ENCODE measurements around the gene SEL1L.

DNA sequence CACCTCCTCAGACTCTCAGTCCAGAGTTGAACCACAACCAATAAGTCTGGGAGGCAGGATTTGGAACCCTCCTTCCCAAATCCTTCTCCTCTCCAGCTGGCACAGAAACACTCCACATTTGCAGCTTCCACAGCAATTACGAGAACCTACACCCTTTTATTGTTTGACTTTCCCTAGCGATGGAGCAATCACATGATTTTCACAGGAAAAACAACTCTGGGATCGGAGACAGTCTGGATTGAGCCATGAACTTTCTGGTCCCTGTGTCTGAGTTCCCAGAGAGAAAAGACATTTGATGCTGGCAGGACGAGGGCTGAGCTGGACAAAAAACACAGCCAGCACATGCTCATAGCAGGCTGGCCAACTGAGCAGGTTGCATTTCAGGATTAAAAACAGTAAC lies 84.5 kb downstream of the SEL1L start:
- TF ChIP-seq, protein P1, sequence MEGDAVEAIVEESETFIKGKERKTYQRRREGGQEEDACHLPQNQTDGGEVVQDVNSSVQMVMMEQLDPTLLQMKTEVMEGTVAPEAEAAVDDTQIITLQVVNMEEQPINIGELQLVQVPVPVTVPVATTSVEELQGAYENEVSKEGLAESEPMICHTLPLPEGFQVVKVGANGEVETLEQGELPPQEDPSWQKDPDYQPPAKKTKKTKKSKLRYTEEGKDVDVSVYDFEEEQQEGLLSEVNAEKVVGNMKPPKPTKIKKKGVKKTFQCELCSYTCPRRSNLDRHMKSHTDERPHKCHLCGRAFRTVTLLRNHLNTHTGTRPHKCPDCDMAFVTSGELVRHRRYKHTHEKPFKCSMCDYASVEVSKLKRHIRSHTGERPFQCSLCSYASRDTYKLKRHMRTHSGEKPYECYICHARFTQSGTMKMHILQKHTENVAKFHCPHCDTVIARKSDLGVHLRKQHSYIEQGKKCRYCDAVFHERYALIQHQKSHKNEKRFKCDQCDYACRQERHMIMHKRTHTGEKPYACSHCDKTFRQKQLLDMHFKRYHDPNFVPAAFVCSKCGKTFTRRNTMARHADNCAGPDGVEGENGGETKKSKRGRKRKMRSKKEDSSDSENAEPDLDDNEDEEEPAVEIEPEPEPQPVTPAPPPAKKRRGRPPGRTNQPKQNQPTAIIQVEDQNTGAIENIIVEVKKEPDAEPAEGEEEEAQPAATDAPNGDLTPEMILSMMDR (IDR thresholded peaks at IDR 0.05; ENCODE audit: insufficient read depth, low read length, poor library complexity, severe bottlenecking): no peak
- no peak for TF ChIP-seq EZH2phosphoT487 (conservative IDR thresholded peaks at IDR 0.05; ENCODE audit: low read length)
